PC-9 (cell line): ENCODE results near the gene LIMK1. TPM values are rescaled to one million over a fixed set of nuclear protein-coding genes. Genes with fewer than 3 reads are reported as not detected.

Experiments
- BruUV-seq: library from RNA; stranded (reverse); fragments of 400-500 nt; replicated peaks from 2 replicates; lab custom pipeline; 2021; lab: Mats Ljungman, UMichigan
- CTCF ChIA-PET: fragments of 300-600 bp; sonication (Branson Sonifier 250); formaldehyde crosslinking; loops from one replicate; lab custom pipeline; 2022; ENCODE audit warnings: antibody characterized with exemption; lab: Charles Lee
- POLR2A ChIA-PET: fragments of 300-600 bp; sonication (Branson Sonifier 250); formaldehyde crosslinking; loops from one replicate; lab custom pipeline; 2022; ENCODE audit warnings: antibody characterized with exemption; ENCODE audit not compliant: unreplicated experiment; lab: Charles Lee
- DNase-seq, 2 experiments: peaks; one replicate each; pipeline versions ENCODE4 v3.0.0 to v3.0.0-alpha.2; 2015 to 2022; ENCODE audit warnings: mixed read lengths in 1 of 2
- H2AFZ ChIP-seq: fragments of 200-600 bp; sonication (generic); 2 replicates; pipeline ENCODE4 v1.8.1; 2017; ENCODE audit warnings: antibody characterized with exemption
- H3F3A ChIP-seq: fragments of 200-600 bp; sonication (generic); 2 replicates; pipeline ENCODE4 v1.8.1; 2017; ENCODE audit warnings: antibody characterized with exemption, mild to moderate bottlenecking, low read depth; ENCODE audit not compliant: insufficient read depth
- H3K27ac ChIP-seq: fragments of 200-600 bp; sonication (generic); 2 replicates; pipeline ENCODE4 v1.6.1; 2016; ENCODE audit warnings: mixed run types
- H3K27me3 ChIP-seq: fragments of 200-600 bp; sonication (generic); 2 replicates; pipeline ENCODE4 v1.6.1; 2016; ENCODE audit warnings: low read depth, mixed run types; ENCODE audit not compliant: insufficient read depth
- H3K36me3 ChIP-seq: fragments of 200-600 bp; sonication (generic); 2 replicates; pipeline ENCODE4 v1.6.1; 2016; ENCODE audit warnings: low read depth, mixed run types
- H3K4me1 ChIP-seq: fragments of 200-600 bp; sonication (generic); replicated peaks from 2 replicates; pipeline ENCODE4 v1.6.1; 2016; ENCODE audit warnings: mixed run types; ENCODE audit not compliant: insufficient read depth
- H3K4me2 ChIP-seq: fragments of 200-600 bp; sonication (generic); 2 replicates; pipeline ENCODE4 v1.6.1; 2017; ENCODE audit warnings: mixed run types
- H3K4me3 ChIP-seq: fragments of 200-600 bp; sonication (generic); 2 replicates; pipeline ENCODE4 v1.6.1; 2016; ENCODE audit warnings: mixed run types
- H3K79me2 ChIP-seq: fragments of 200-600 bp; sonication (generic); 2 replicates; pipeline ENCODE4 v1.6.1; 2017; ENCODE audit warnings: low read depth, mixed run types
- H3K9me2 ChIP-seq: fragments of 200-600 bp; sonication (generic); 2 replicates; pipeline ENCODE4 v1.8.1; 2017; ENCODE audit warnings: mild to moderate bottlenecking; ENCODE audit not compliant: insufficient read depth
- H3K9me3 ChIP-seq: fragments of 200-600 bp; sonication (generic); 2 replicates; pipeline ENCODE4 v1.8.1; 2016; ENCODE audit warnings: low read depth; ENCODE audit not compliant: insufficient read depth
- H4K20me1 ChIP-seq: fragments of 200-600 bp; sonication (generic); 2 replicates; pipeline ENCODE4 v1.8.1; 2017; ENCODE audit not compliant: insufficient read depth
- CTCF ChIP-seq: fragments of 200-600 bp; sonication (generic); conservative IDR thresholded peaks from 2 replicates; pipeline ENCODE4 v1.6.1; 2017; ENCODE audit warnings: mixed run types, antibody characterized with exemption, mild to moderate bottlenecking, moderate library complexity
- EZH2 ChIP-seq: fragments of 200-600 bp; sonication (generic); IDR thresholded peaks from 2 replicates; pipeline ENCODE4 v1.8.0; 2017; ENCODE audit warnings: antibody characterized with exemption, low read depth
- intact Hi-C: fragments of 100-400 bp; cut with micrococcal nuclease; formaldehyde crosslinking; loops from one replicate; pipeline ENCODE4 v1.10.0; 2022; ENCODE audit not compliant: unreplicated experiment
- total RNA-seq: library from RNA; stranded (reverse); gene quantifications from 2 replicates; pipeline ENCODE4 v1.2.3, GENCODE V29; 2021

Gene LIMK1
- total RNA-seq, 1 experiment from 2014 or later = 148 TPM

- Histone ChIP-seq H4K20me1 (no peaks in the 10 kb centered on the region), H3K27me3 (no peaks in the 10 kb centered on the region), H3K79me2 (no peaks in the 10 kb centered on the region), H3K4me1 (no peaks in the 10 kb centered on the region), H3K9me3 (no peaks in the 10 kb centered on the region), H3F3A (no peaks in the 10 kb centered on the region), H3K4me2 (no peak overlapping the region), H3K36me3 (no peaks in the 10 kb centered on the region), H3K27ac (no peak overlapping the region), H2AFZ (no peak overlapping the region), H3K9me2 (no peaks in the 10 kb centered on the region), H3K4me3 (no peak overlapping the region)
- ChIA-PET CTCF (interaction anchor here (0.5 to 1.0 kb wide), 8 partner anchors 10 to 134 kb away, joined by 3 to 11 read pairs (median 4); no protein-coding TSS in a partner anchor), POLR2A (no interaction called here)
- TF ChIP-seq CTCF (no peak), EZH2 (no peak)
- DNase-seq = no peak
- intact Hi-C loops = loop anchor here (1.0 to 5.0 kb wide), 6 partner anchors 30 to 334 kb away; partner anchors contain the start of gene RFC2
- no TSS peak for BruUV-seq
These were observed 15.1 kb upstream of the LIMK1 start for GRCh38 chr7:74068378-74069085.

- BruUV-seq = no TSS peak
- Histone ChIP-seq H3K9me2 (no peaks in the 10 kb centered on the region), H3K27me3 (no peaks in the 10 kb centered on the region), H3K4me3 (no peak overlapping the region), H3K27ac (no peak overlapping the region), H3K36me3 (no peaks in the 10 kb centered on the region), H3K4me1 (no peaks in the 10 kb centered on the region), H3K9me3 (no peaks in the 10 kb centered on the region), H3F3A (no peaks in the 10 kb centered on the region), H3K79me2 (no peaks in the 10 kb centered on the region), H3K4me2 (no peak overlapping the region), H2AFZ (no peak overlapping the region), H4K20me1 (no peaks in the 10 kb centered on the region)
- TF ChIP-seq EZH2 (no peak), CTCF (no peak)
- CTCF ChIA-PET = interaction anchor here (0.5 to 0.6 kb wide), 4 partner anchors 45 to 134 kb away, joined by 3 to 7 read pairs (median 3); no protein-coding TSS in a partner anchor
- DNase-seq = no peak
- POLR2A ChIA-PET = no interaction called here
- intact Hi-C loops = loop anchor here (2.0 to 5.0 kb wide), 4 partner anchors 36 to 333 kb away; partner anchors contain the start of gene RFC2
These were observed 14.5 kb upstream of the LIMK1 start for GRCh38 chr7:74069086-74069541.

- Histone ChIP-seq H4K20me1 (no peaks in the 10 kb centered on the region), H3K4me3 (no peak overlapping the region), H3K9me3 (no peaks in the 10 kb centered on the region), H2AFZ (no peak overlapping the region), H3K27me3 (no peaks in the 10 kb centered on the region), H3K36me3 (no peaks in the 10 kb centered on the region), H3K4me2 (no peak overlapping the region), H3K27ac (no peak overlapping the region), H3K79me2 (no peaks in the 10 kb centered on the region), H3F3A (no peaks in the 10 kb centered on the region), H3K4me1 (no peaks in the 10 kb centered on the region), H3K9me2 (no peaks in the 10 kb centered on the region)
- no TSS peak for BruUV-seq
- intact Hi-C loops = loop anchor here (2.0 to 5.0 kb wide), 4 partner anchors 35 to 332 kb away; partner anchors contain the start of gene RFC2
- no peak for TF ChIP-seq EZH2
- no peak for TF ChIP-seq CTCF
- CTCF ChIA-PET = interaction anchor here (0.6 to 0.7 kb wide), 5 partner anchors 62 to 270 kb away, joined by 3 to 5 read pairs (median 4); no protein-coding TSS in a partner anchor
- POLR2A ChIA-PET = interaction anchor here (0.5 to 0.7 kb wide), 2 partner anchors 131 to 162 kb away, joined by 4 to 17 read pairs; no protein-coding TSS in a partner anchor
- no peak for DNase-seq
These were observed 13.6 kb upstream of the LIMK1 start for GRCh38 chr7:74069790-74070618.
